PFSK-1 (cell line): Measurements from ENCODE around the gene ASCL3.

Source experiments
- FOXP2 ChIP-seq: optimal IDR thresholded peaks from 2 replicates; pipeline ENCODE3; 2011; ENCODE audit warnings: borderline replicate concordance, control low read depth, inconsistent platforms; ENCODE audit not compliant: insufficient read depth; ENCODE audit errors: extremely low read length, extremely low read depth
- POLR2AphosphoS5 ChIP-seq: IDR thresholded peaks from 2 replicates; pipeline ENCODE4 v1.6.1; 2012; ENCODE audit warnings: low read depth, mild to moderate bottlenecking, control low read depth, low read length, moderate library complexity
- REST ChIP-seq, 2 experiments: IDR thresholded peaks; 2 replicates each; pipeline versions ENCODE4 v1.6.1 to v1.8.0; 2011 to 2012; ENCODE audit warnings: low read depth in 2 of 2, low read length in 2 of 2, control low read depth in 1 of 2, inconsistent platforms in 1 of 2, mild to moderate bottlenecking in 1 of 2, moderate library complexity in 1 of 2; ENCODE audit not compliant: insufficient read depth in 1 of 2
- SIN3A ChIP-seq: IDR thresholded peaks from 2 replicates; pipeline ENCODE4 v1.6.1; 2012; ENCODE audit warnings: mild to moderate bottlenecking, low read length, moderate library complexity, borderline replicate concordance; ENCODE audit not compliant: insufficient read depth
- TAF1 ChIP-seq: IDR thresholded peaks from 2 replicates; pipeline ENCODE4 v1.6.1; 2012; ENCODE audit warnings: low read length, control low read depth, borderline replicate concordance; ENCODE audit not compliant: insufficient read depth

Gene ASCL3

GRCh38 chr11:8934742-8935488 is 7.9 kb downstream of the ASCL3 start:
- no peak for TF ChIP-seq FOXP2
- TF ChIP-seq REST (IDR thresholded peaks at IDR 0.05; ENCODE audit: insufficient read depth in 1 of 2, low read depth in 2 of 2, low read length in 2 of 2) = no peak
- no peak for TF ChIP-seq POLR2AphosphoS5
- TF ChIP-seq TAF1 = no peak
- TF ChIP-seq SIN3A = no peak

- no peak for TF ChIP-seq POLR2AphosphoS5
- TF ChIP-seq SIN3A = no peak
- TF ChIP-seq FOXP2 = no peak
- TF ChIP-seq REST (IDR thresholded peaks at IDR 0.05; ENCODE audit: insufficient read depth in 1 of 2, low read depth in 2 of 2, low read length in 2 of 2) = no peak
- no peak for TF ChIP-seq TAF1
These were observed 8.9 kb downstream of the ASCL3 start for GRCh38 chr11:8933931-8934330.

DNA sequence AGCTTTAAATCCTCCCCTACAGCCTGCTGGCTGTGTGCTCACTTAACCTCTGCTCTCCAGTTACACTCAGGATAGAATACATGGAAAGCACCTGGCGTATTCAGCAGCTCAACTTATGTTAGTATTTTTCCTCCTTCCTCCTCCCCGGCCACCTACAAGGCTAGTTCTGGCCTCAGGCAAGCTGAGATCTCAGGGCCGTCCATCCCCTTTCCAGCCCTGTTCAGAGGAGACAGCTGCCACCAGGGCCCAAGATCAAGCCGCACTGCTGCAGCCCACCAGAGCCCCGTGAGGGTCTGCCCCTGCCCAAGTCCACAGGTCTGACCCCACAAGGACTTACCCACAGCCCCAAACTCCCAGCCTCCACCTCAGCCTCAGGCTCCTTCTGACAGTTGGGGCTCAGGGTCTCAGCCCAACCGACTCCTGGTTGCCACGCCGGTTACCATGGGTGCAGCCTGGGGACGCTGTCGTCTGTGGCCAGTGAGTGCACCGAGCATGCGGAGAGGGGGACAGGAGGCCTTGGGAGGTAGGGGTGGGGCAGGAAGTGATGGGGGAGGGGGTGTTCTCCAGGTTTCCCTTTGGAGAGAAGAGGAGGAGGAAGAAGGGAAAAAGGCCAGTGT is 10.1 kb downstream of the ASCL3 start, which contains the start of gene C11orf16:
Gene C11orf16 (minus strand): TSS at position 384 of the 617 bp plus-strand sequence. CDS start 639 bp downstream, outside the sequence.
- TF ChIP-seq SIN3A (no peak), POLR2AphosphoS5 (no peak), REST (IDR thresholded peaks at IDR 0.05; ENCODE audit: insufficient read depth in 1 of 2, low read depth in 2 of 2, low read length in 2 of 2) (no peak), FOXP2 (no peak), TAF1 (no peak)

GRCh38 chr11:8930456-8931175 is 12.2 kb downstream of the ASCL3 start:
- TF ChIP-seq SIN3A = no peak
- no peak for TF ChIP-seq POLR2AphosphoS5
- no peak for TF ChIP-seq FOXP2
- TF ChIP-seq REST (IDR thresholded peaks at IDR 0.05; ENCODE audit: insufficient read depth in 1 of 2, low read depth in 2 of 2, low read length in 2 of 2) = no peak
- TF ChIP-seq TAF1 = no peak
